ENCODE data around the gene POC1A. TPM values are rescaled to one million over a fixed set of nuclear protein-coding genes. Genes with fewer than 3 reads are reported as not detected.

Gene POC1A
- total RNA-seq, 1 experiment from 2014 or later: 25.7 TPM

DNA sequence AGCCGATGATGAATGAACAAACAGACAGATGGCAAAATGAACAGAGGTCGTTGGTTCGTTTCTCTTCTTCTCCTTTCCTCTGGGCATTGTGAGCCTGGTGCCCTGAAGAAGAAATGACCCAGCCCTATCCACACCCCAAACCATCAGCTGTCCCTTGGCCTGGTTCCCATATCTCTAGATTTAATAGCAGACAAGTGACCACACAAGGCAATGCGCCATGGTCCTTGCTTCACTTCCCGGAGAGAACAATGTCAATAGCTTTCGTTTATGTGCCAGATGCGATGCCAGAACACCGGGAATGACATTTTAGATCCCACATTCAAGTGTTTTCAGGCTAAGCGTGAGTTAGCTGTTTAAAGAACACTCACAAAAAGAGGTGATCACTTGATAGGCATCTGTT is 17.7 kb downstream of the POC1A start:
- in situ Hi-C loops (cut with HindIII; ENCODE audit: low pct_unique_long_range_greater_than_20kb, low sequenced_read_pairs): no loop called here
- H3K36me3 ChIP-seq (ENCODE audit: control insufficient read depth, insufficient read depth, low read length): no peaks in the 10 kb centered on the region
- ChIA-PET POLR2A (interaction anchor here (0.6 kb wide), 1 partner anchor 142 kb away, joined by 3 read pairs; no protein-coding TSS in a partner anchor), CTCF (no interaction called here)
- H3K9me3 ChIP-seq (ENCODE audit: control insufficient read depth, insufficient read depth, low read depth, low read length): no peaks in the 10 kb centered on the region
- no TSS peak for BruUV-seq (replicated peaks)
- intact Hi-C loops (cut with micrococcal nuclease; ENCODE audit: unreplicated experiment): no loop called here
- H3K27ac ChIP-seq (ENCODE audit: low read length): no peak overlapping the region
- DNase-seq (ENCODE audit: low read depth, low spot score) (no peak), ATAC-seq (no peak)
- no peak overlapping the region for H3K4me3 ChIP-seq (ENCODE audit: low read depth in 2 of 2, low read length in 2 of 2)
- no peaks in the 10 kb centered on the region for H3K27me3 ChIP-seq (ENCODE audit: control insufficient read depth, insufficient read depth, low read length)
- TF ChIP-seq REST (IDR thresholded peaks at IDR 0.05; ENCODE audit: insufficient read depth in 1 of 2, low read depth in 2 of 2, low read length in 1 of 2) (no peak), SIN3A (IDR thresholded peaks at IDR 0.05; ENCODE audit: borderline replicate concordance, insufficient read depth, low read depth, low read length) (no peak), TCF7L2 (IDR thresholded peaks at IDR 0.05; ENCODE audit: low read depth, low read length) (no peak)
- H3K4me1 ChIP-seq (ENCODE audit: control insufficient read depth, insufficient read depth, low read length): no peaks in the 10 kb centered on the region

GRCh38 chr3:52135332-52135731 is 18.9 kb downstream of the POC1A start:
- POLR2A ChIA-PET: no interaction called here
- Histone ChIP-seq H3K27me3 (ENCODE audit: control insufficient read depth, insufficient read depth, low read length) (no peaks in the 10 kb centered on the region), H3K4me1 (ENCODE audit: control insufficient read depth, insufficient read depth, low read length) (no peaks in the 10 kb centered on the region), H3K36me3 (ENCODE audit: control insufficient read depth, insufficient read depth, low read length) (no peaks in the 10 kb centered on the region), H3K4me3 (ENCODE audit: low read depth in 2 of 2, low read length in 2 of 2) (no peak overlapping the region), H3K27ac (ENCODE audit: low read length) (no peak overlapping the region), H3K9me3 (ENCODE audit: control insufficient read depth, insufficient read depth, low read depth, low read length) (no peaks in the 10 kb centered on the region)
- TF ChIP-seq REST (IDR thresholded peaks at IDR 0.05; ENCODE audit: insufficient read depth in 1 of 2, low read depth in 2 of 2, low read length in 1 of 2) (no peak), SIN3A (IDR thresholded peaks at IDR 0.05; ENCODE audit: borderline replicate concordance, insufficient read depth, low read depth, low read length) (no peak), POLR2AphosphoS5 (IDR thresholded peaks at IDR 0.05; ENCODE audit: low read depth, low read length) (no peak), CTCF (IDR thresholded peaks at IDR 0.05) (no peak), TCF7L2 (IDR thresholded peaks at IDR 0.05; ENCODE audit: low read depth, low read length) (no peak)
- in situ Hi-C loops (cut with HindIII; ENCODE audit: low pct_unique_long_range_greater_than_20kb, low sequenced_read_pairs) (no loop called here), intact Hi-C loops (cut with micrococcal nuclease; ENCODE audit: unreplicated experiment) (no loop called here)
- ATAC-seq (no peak), DNase-seq (ENCODE audit: low read depth, low spot score) (no peak)
- no TSS peak for BruUV-seq (replicated peaks)
- CTCF ChIA-PET: no interaction called here

Data from Panc1 (cell line).